GM19455 (cell line): ENCODE data around the gene AS3MT.
"Not testable (repeated sequence)": the region's sequence is repeated elsewhere in the genome, so short reads cannot be mapped to it uniquely, and the experiment has no call there.

Source experiments
- ATAC-seq: cut with Tn5 transposase; IDR thresholded peaks from one replicate; pipeline ENCODE4 v1.9.1; 2021; ENCODE audit not compliant: unreplicated experiment

Gene AS3MT, protein sequence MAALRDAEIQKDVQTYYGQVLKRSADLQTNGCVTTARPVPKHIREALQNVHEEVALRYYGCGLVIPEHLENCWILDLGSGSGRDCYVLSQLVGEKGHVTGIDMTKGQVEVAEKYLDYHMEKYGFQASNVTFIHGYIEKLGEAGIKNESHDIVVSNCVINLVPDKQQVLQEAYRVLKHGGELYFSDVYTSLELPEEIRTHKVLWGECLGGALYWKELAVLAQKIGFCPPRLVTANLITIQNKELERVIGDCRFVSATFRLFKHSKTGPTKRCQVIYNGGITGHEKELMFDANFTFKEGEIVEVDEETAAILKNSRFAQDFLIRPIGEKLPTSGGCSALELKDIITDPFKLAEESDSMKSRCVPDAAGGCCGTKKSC

GRCh38 chr10:102869258-102870198 is at the start of gene AS3MT:
TSS of gene AS3MT (plus strand) at chr10:102869470. CDS start at chr10:102869593, 123 bp downstream.
- ATAC-seq: no peak

- ATAC-seq: not testable (repeated sequence)
These were observed 49.3 kb upstream of the AS3MT start for GRCh38 chr10:102820008-102820407.

- no peak for ATAC-seq
These were observed 47.0 kb upstream of the AS3MT start for GRCh38 chr10:102822222-102822621.

- ATAC-seq: no peak
These were observed 44.6 kb upstream of the AS3MT start for GRCh38 chr10:102824664-102825063.

DNA sequence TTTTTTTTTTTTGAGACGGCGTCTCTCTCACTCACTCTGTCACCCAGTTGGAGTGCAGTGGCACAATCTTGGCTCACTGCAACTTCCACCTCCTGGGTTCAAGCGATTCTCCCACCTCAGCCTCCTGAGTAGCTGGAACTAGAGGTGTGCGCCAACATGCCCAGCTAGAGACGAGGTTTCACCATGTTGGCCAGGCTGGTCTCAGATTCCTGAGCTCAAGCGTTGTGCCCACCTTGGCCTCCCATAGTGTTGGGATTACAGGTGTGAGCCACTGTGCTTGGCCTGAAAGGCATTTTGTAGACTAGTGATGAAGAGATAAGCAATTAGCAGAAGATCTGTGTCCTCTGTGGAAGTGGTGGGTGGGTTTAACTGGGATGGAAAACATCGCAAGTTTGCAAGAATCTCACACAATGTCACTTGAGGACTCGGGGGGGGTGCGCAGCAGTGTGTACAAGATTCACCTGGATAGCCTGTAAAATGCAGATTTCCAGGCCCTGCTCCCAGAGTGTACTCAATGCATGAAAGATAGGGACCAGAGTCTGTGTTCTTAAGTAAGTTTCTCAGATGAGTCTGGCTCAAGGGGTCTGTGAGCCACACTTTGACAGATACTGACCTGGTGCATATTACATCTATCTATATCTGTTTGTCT is 43.0 kb upstream of the AS3MT start:
- no peak for ATAC-seq

- no peak for ATAC-seq
These were observed 41.7 kb upstream of the AS3MT start for GRCh38 chr10:102827597-102827975.

- ATAC-seq: no peak
These were observed 37.8 kb upstream of the AS3MT start for GRCh38 chr10:102831322-102832071.

GRCh38 chr10:102832248-102832647 is 37.0 kb upstream of the AS3MT start:
- ATAC-seq: no peak

DNA sequence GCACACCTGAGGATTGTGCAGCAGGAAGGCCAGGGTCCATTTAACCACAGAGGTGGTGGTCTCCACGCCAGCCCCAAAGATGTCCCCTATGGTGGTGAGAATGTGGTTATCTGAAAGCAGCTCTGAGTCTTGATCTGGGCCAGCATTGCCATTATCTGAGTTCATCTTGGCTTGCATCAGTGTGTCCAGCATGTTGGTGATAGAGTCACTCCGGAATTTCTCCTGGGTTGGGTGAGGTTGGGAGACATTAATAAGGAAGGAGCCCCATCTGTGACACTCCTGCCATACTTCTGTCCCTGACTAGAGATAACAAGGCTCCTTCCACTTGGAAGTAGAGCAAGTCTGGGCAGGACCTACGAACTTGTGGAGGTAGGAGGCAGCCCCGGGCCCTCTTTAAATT is 36.3 kb upstream of the AS3MT start:
- ATAC-seq: no peak

GRCh38 chr10:102834143-102834542 is 35.1 kb upstream of the AS3MT start:
- no peak for ATAC-seq

DNA sequence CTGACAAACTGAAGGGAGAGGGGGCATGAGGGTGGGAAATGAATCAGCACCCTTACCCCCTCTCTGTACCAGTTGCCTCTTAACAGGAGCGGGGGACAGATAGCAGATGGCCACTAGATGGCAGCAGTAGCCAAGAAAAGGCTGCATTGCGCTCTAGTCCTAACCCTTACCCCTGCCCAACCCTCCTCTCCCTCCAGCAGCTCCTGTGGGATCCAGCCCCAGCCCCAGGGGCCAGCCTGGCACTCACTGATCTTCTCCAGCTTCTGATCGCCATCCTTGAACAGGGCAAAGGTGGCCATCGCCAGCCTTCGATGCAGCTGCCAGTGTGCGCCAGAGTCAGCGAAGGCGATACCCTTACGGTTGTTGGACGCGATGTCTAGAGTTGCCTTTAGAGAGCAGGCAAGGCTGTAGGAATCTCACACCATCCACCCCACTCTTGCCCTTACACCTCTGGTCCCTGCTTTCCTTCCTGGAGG is 34.2 kb upstream of the AS3MT start:
- ATAC-seq: no peak

DNA sequence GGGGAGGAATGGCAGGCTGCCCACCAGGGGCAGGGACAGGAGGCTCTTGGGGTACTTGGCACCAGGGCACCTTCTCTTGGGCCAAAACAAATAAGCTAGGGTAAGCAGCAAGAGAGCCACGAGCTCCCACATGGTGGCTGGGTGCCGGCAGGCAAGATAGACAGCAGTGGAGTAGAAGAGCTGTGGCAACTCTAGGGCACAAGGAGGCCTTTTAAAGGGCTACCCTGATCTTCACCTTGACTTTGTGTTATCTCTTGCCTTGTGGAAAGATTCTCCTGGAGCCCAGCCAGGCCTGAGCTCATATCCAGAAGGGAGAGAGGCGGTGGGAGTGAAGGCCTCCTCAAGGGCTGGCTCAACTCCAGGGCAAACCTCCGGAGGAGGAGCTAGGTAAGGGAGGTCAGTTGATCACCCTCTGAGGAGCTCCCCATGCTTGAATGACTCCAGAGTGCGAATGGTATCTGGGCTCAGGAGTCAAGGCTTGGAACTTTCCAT is 32.0 kb upstream of the AS3MT start, which contains the start of gene CYP17A1:
CYP17A1 (minus strand) TSS at position 184 of the 492 bp plus-strand sequence; CDS start at position 132, 52 bp downstream.
- no peak for ATAC-seq

GRCh38 chr10:102838276-102838927 is 30.9 kb upstream of the AS3MT start:
- not testable (repeated sequence) for ATAC-seq

GRCh38 chr10:102841827-102842345 is 27.4 kb upstream of the AS3MT start:
- no peak for ATAC-seq

- ATAC-seq: not testable (repeated sequence)
These were observed 26.1 kb upstream of the AS3MT start for GRCh38 chr10:102843139-102843538.

- ATAC-seq: not testable (repeated sequence)
These were observed 25.0 kb upstream of the AS3MT start for GRCh38 chr10:102844190-102844776.

GRCh38 chr10:102845352-102845902 is 23.8 kb upstream of the AS3MT start:
- ATAC-seq: no peak

- ATAC-seq: no peak
These were observed 19.2 kb upstream of the AS3MT start for GRCh38 chr10:102850025-102850518.

DNA sequence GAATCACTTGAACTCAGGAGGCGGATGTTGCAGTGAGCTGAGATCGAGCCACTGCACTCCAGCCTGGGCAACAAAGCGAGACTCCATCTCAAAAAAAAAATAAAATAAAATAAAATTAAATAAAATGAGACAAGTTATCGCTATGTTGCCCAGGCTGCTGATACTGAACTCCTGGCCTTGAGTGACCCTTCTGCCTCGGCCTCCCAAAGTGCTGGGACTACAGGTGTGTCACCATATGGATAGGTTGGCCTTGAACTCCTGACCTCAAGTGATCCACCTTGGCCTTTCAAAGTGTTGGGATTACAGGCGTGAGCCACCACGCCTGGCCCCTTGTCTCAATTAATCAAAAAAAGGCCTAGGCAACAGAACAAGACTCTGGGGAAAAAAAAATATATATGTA is 16.0 kb upstream of the AS3MT start:
- not testable (repeated sequence) for ATAC-seq
